HepG2 (cell line): ENCODE data around the gene ZBTB34. TPM values are rescaled to one million over a fixed set of nuclear protein-coding genes. Genes with fewer than 3 reads are reported as not detected.
A peak's percentile ranks its signal among the peaks of the same experiment; 100 is the strongest.

Experiments
- ATAC-seq: fragments of 200-7000 bp; cut with Tn5 transposase; 3 replicates; pipeline ENCODE4 v1.9.1; 2020; ENCODE audit warnings: mild to moderate bottlenecking, moderate library complexity
- BruUV-seq: library from RNA; stranded (reverse); fragments of 400-500 nt; replicated peaks from 2 replicates; lab custom pipeline; 2021; lab: Mats Ljungman, UMichigan
- CTCF ChIA-PET: fragments of 300-600 bp; formaldehyde crosslinking; extraction: SDS; loops from one replicate; lab custom pipeline; 2021; ENCODE audit warnings: low total read pairs, inconsistent platforms, low intra/inter-chr PET ratio; lab: Yijun Ruan, JAX
- POLR2A ChIA-PET: fragments of 350-600 bp; sonication (Branson Sonifier 250); formaldehyde crosslinking; loops from one replicate; lab custom pipeline; 2020; ENCODE audit warnings: antibody characterized with exemption, inconsistent platforms; lab: Yijun Ruan, JAX
- DNase-seq: peaks from one replicate; pipeline ENCODE4 v3.0.0-alpha.2; 2015; ENCODE audit warnings: low spot score
- FAIRE-seq: peaks from 3 replicates; lab custom pipeline; 2011; peaks lifted over from hg19 to GRCh38; lab: Jason Lieb, UNC
- H2AFZ ChIP-seq: one replicate; pipeline ENCODE4 v1.6.1; 2011; ENCODE audit warnings: low read length, inconsistent platforms
- H3K27ac ChIP-seq: fragments of 300-600 bp; 3 replicates; pipeline ENCODE4 v1.8.0; 2011; ENCODE audit warnings: mixed run types, mild to moderate bottlenecking, mixed read lengths, low read length, inconsistent platforms; ENCODE audit not compliant: insufficient read depth; ENCODE audit errors: extremely low read length
- H3K27me3 ChIP-seq, 2 experiments: fragments of 200-600 bp in 1 of 2; 2 replicates in 1 of 2; 3 replicates in 1 of 2; pipeline versions ENCODE4 v1.6.0 to v1.8.0; 2011; ENCODE audit warnings: low read length in 2 of 2, mild to moderate bottlenecking in 2 of 2, moderate library complexity in 2 of 2, inconsistent platforms in 1 of 2; ENCODE audit not compliant: insufficient read depth in 2 of 2, control insufficient read depth in 1 of 2
- H3K36me3 ChIP-seq, 2 experiments: fragments of 200-600 bp in 1 of 2; replicated peaks in 1 of 2; 2 replicates in 1 of 2; 3 replicates in 1 of 2; pipeline versions ENCODE4 v1.5.1 to v1.8.0; 2011; ENCODE audit warnings: low read length in 2 of 2, inconsistent platforms in 1 of 2; ENCODE audit not compliant: insufficient read depth in 2 of 2, control insufficient read depth in 1 of 2
- H3K4me1 ChIP-seq: 2 replicates; pipeline ENCODE4 v1.5.1; 2012; ENCODE audit warnings: low read length, inconsistent platforms; ENCODE audit not compliant: insufficient read depth
- H3K4me2 ChIP-seq: 2 replicates; pipeline ENCODE4 v1.6.0; 2011; ENCODE audit warnings: low read depth, low read length, inconsistent platforms
- H3K4me3 ChIP-seq, 3 experiments: fragments of 200-600 bp in 1 of 3; sonication (generic), shearing (Covaris generic) in 1 of 3; replicated peaks in 1 of 3; 2 replicates each; pipeline ENCODE4 v1.5.1; 2011 to 2016; ENCODE audit warnings: low read length in 3 of 3, inconsistent platforms in 2 of 3, low read depth in 2 of 3, mild to moderate bottlenecking in 2 of 3, control low read depth in 1 of 3, mixed read lengths in 1 of 3; ENCODE audit not compliant: insufficient read depth in 1 of 3
- H3K79me2 ChIP-seq: one replicate; pipeline ENCODE4 v1.6.1; 2011; ENCODE audit warnings: low read length, inconsistent platforms; ENCODE audit not compliant: insufficient read depth
- H3K9ac ChIP-seq: 2 replicates; pipeline ENCODE4 v1.6.0; 2011; ENCODE audit warnings: mild to moderate bottlenecking, low read depth, low read length, inconsistent platforms; ENCODE audit not compliant: insufficient read depth
- H3K9me3 ChIP-seq: 2 replicates; pipeline ENCODE4 v1.5.1; 2012; ENCODE audit warnings: mild to moderate bottlenecking, low read length
- H4K20me1 ChIP-seq: 2 replicates; pipeline ENCODE4 v1.6.0; 2011; ENCODE audit warnings: inconsistent platforms, mild to moderate bottlenecking, low read length, moderate library complexity; ENCODE audit not compliant: insufficient read depth
- BCL6 ChIP-seq: IDR thresholded peaks from 2 replicates; pipeline ENCODE4 v1.6.1; 2016; ENCODE audit warnings: missing genetic modification reagents, missing compliant biosample characterization
- CAMTA2 ChIP-seq: sonication (generic); formaldehyde crosslinking; IDR thresholded peaks from 2 replicates; pipeline ENCODE4 v1.4.0; 2020; ENCODE audit warnings: mild to moderate bottlenecking, missing genetic modification reagents, borderline replicate concordance
- CHCHD3 ChIP-seq: sonication (generic); formaldehyde crosslinking; IDR thresholded peaks from 2 replicates; pipeline ENCODE4 v1.8.0; 2022; ENCODE audit warnings: mild to moderate bottlenecking, missing genetic modification reagents, moderate library complexity
- EHMT2 ChIP-seq: fragments of 200-600 bp; sonication (generic); IDR thresholded peaks from 2 replicates; pipeline ENCODE4 v1.7.0; 2017; ENCODE audit warnings: antibody characterized with exemption, low read depth, low read length, borderline replicate concordance
- IKZF4 ChIP-seq: sonication (generic); formaldehyde crosslinking; IDR thresholded peaks from 2 replicates; pipeline ENCODE4 v1.5.1; 2020; ENCODE audit warnings: borderline replicate concordance, mild to moderate bottlenecking, low read depth, missing genetic modification reagents; ENCODE audit errors: not compliant biosample characterization
- MED13 ChIP-seq: sonication (generic); formaldehyde crosslinking; IDR thresholded peaks from 2 replicates; pipeline ENCODE4 v1.5.0; 2020; ENCODE audit warnings: missing genetic modification reagents
- NFKB2 ChIP-seq: sonication (generic); formaldehyde crosslinking; IDR thresholded peaks from 2 replicates; pipeline ENCODE4 v1.4.0; 2020; ENCODE audit warnings: missing genetic modification reagents, borderline replicate concordance
- PAX8 ChIP-seq: sonication (generic); formaldehyde crosslinking; IDR thresholded peaks from 2 replicates; pipeline ENCODE4 v1.8.0; 2022; ENCODE audit warnings: mild to moderate bottlenecking, missing genetic modification reagents, borderline replicate concordance
- PCBP1 ChIP-seq: fragments of 200-400 bp; formaldehyde crosslinking; IDR thresholded peaks from 2 replicates; pipeline ENCODE4 v1.6.1; 2017; ENCODE audit warnings: mild to moderate bottlenecking, low read depth, low read length, borderline replicate concordance
- POLR2AphosphoS2 ChIP-seq: IDR thresholded peaks from 2 replicates; pipeline ENCODE4 v1.6.1; 2011; ENCODE audit warnings: low read depth, low read length, improper control_type of control experiment
- RXRA ChIP-seq: sonication (generic); formaldehyde crosslinking; IDR thresholded peaks from 2 replicates; pipeline ENCODE4 v1.5.1; 2020; ENCODE audit warnings: missing genetic modification reagents
- TOE1 ChIP-seq: sonication (generic); formaldehyde crosslinking; IDR thresholded peaks from 2 replicates; pipeline ENCODE4 v1.4.0; 2020; ENCODE audit warnings: mild to moderate bottlenecking, missing genetic modification reagents
- YEATS4 ChIP-seq: sonication (generic); formaldehyde crosslinking; IDR thresholded peaks from 2 replicates; pipeline ENCODE4 v1.4.0; 2020; ENCODE audit warnings: missing genetic modification reagents, borderline replicate concordance
- ZNF3 ChIP-seq: IDR thresholded peaks from 2 replicates; pipeline ENCODE4 v1.7.0; 2017; ENCODE audit warnings: inconsistent platforms
- ZNF33B ChIP-seq: sonication (generic); formaldehyde crosslinking; IDR thresholded peaks from 2 replicates; pipeline ENCODE4 v1.5.1; 2020; ENCODE audit warnings: mild to moderate bottlenecking, missing genetic modification reagents
- ZNF75D ChIP-seq: sonication (generic); formaldehyde crosslinking; IDR thresholded peaks from 2 replicates; pipeline ENCODE4 v1.8.1; 2023; ENCODE audit warnings: missing genetic modification reagents, mild to moderate bottlenecking, borderline replicate concordance
- ZSCAN9 ChIP-seq: IDR thresholded peaks from 2 replicates; pipeline ENCODE4 v1.6.1; 2016; ENCODE audit warnings: borderline replicate concordance
- WGBS: methylation state at CpG from one replicate; pipeline ENCODE4 v1.1.6; 2017; ENCODE audit warnings: low lambda C conversion rate; 5-methylcytosine and 5-hydroxymethylcytosine counted together
- in situ Hi-C: cut with HindIII; loops from 2 replicates; pipeline ENCODE4 v1.10.0; 2017; ENCODE audit warnings: low pct_unique_long_range_greater_than_20kb; ENCODE audit not compliant: extremely low pct_ligation_motif_present
- intact Hi-C: fragments of 100-400 bp; cut with micrococcal nuclease; formaldehyde crosslinking; loops from one replicate; pipeline ENCODE4 v1.10.0; 2022; ENCODE audit not compliant: unreplicated experiment
- polyA plus RNA-seq, 8 experiments: library from polyadenylated mRNA; depleted of rRNA in 3 of 8; stranded (reverse) in 7 of 8; unstranded in 1 of 8; fragments of >200 nt; fragmentation: Illumina TruSeq in 4 of 8; extraction: Trizol in 4 of 8; gene quantifications; 2 replicates each; pipeline versions ENCODE4 v1.2.1 to v1.2.3, GENCODE V29; 2011 to 2016; ENCODE audit warnings: low read depth in 4 of 8, missing spikeins in 1 of 8, mixed read lengths in 1 of 8; ENCODE audit not compliant: insufficient read depth in 1 of 8
- total RNA-seq, 5 experiments: library from RNA; depleted of rRNA; stranded (reverse); fragments of >200 nt; fragmentation: Illumina TruSeq; extraction: Trizol; gene quantifications; 2 replicates each; pipeline ENCODE4 v1.2.3, GENCODE V29; 2016; ENCODE audit warnings: low read depth in 1 of 5
- TF ChIP-seq, protein P1 (sequence below): sonication (generic); formaldehyde crosslinking; IDR thresholded peaks from 2 replicates; pipeline ENCODE4 v1.5.0; 2020; ENCODE audit warnings: mild to moderate bottlenecking, missing genetic modification reagents
- TF ChIP-seq, protein P2 (sequence below): sonication (generic); formaldehyde crosslinking; IDR thresholded peaks from 2 replicates; pipeline ENCODE4 v1.4.0; 2020; ENCODE audit warnings: missing genetic modification reagents, borderline replicate concordance

The ZBTB34 gene
- total and polyA plus RNA-seq, 2 of the 13 experiments (the other 11 are each of a cell fraction or from before 2014, with no cell fraction given): 5.9 to 8.7 TPM

DNA sequence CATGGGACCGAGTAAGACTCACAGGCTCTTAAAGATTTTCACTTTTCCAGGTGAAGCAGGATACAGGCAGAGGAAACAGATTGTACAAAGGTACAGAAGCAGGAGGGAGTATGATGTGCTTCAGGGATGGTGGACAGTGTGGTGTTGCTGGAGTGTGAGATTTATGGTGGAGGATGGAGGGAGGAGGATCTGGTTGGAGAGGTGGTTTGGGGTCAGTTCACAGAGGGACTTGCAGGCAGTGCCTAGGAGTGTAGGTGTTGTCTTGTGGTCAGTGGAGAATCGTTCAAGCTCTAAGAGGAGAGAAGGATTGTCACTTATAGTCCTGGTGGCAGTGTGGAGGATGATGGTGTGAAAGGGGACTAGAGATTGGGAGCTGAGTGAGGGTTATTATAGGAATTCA, 65.9 kb downstream of the ZBTB34 start (continued):
- no peak for TF ChIP-seq ZNF33B
- TF ChIP-seq, all 625 proteins: peak for 0

DNA sequence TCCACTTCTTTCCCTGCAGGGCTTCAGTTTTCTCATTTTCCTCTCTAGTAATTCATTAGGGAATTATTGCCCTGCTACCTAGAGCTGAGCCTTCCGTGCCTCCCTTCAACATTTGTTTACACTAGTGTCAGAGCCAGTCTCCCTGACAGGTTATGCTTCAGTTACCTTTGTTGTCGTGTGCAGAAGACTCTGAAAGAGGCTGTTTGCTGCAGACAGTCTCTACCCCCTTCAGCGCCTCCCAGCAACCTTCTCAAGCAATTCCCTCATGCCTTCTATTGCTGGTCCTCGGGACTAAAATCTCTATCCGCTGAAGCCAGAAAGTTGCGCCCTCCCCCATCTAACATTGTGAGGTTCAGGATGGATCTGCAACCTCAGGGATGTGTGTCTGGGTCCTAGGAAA, 67.0 kb downstream of the ZBTB34 start:
- no peak overlapping the region for H3K27ac ChIP-seq
- TF ChIP-seq, protein P1, sequence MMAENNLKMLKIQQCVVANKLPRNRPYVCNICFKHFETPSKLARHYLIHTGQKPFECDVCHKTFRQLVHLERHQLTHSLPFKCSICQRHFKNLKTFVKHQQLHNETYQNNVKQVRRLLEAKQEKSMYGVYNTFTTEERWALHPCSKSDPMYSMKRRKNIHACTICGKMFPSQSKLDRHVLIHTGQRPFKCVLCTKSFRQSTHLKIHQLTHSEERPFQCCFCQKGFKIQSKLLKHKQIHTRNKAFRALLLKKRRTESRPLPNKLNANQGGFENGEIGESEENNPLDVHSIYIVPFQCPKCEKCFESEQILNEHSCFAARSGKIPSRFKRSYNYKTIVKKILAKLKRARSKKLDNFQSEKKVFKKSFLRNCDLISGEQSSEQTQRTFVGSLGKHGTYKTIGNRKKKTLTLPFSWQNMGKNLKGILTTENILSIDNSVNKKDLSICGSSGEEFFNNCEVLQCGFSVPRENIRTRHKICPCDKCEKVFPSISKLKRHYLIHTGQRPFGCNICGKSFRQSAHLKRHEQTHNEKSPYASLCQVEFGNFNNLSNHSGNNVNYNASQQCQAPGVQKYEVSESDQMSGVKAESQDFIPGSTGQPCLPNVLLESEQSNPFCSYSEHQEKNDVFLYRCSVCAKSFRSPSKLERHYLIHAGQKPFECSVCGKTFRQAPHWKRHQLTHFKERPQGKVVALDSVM: no peak
- TF ChIP-seq PAX8 (CRISPR knock-in tag): no peak
- TF ChIP-seq MED13: no peak
- no peak for TF ChIP-seq PCBP1
- no peak for TF ChIP-seq NFKB2
- no peak for TF ChIP-seq ZNF3 (CRISPR knock-in tag)
- no peak for TF ChIP-seq POLR2AphosphoS2
- no peak for TF ChIP-seq IKZF4 (CRISPR knock-in tag)
- TF ChIP-seq ZNF75D (CRISPR knock-in tag): no peak
- TF ChIP-seq CAMTA2 (CRISPR knock-in tag): no peak
- TF ChIP-seq RXRA (CRISPR knock-in tag): no peak
- no peak for TF ChIP-seq ZSCAN9
- TF ChIP-seq, protein P2, sequence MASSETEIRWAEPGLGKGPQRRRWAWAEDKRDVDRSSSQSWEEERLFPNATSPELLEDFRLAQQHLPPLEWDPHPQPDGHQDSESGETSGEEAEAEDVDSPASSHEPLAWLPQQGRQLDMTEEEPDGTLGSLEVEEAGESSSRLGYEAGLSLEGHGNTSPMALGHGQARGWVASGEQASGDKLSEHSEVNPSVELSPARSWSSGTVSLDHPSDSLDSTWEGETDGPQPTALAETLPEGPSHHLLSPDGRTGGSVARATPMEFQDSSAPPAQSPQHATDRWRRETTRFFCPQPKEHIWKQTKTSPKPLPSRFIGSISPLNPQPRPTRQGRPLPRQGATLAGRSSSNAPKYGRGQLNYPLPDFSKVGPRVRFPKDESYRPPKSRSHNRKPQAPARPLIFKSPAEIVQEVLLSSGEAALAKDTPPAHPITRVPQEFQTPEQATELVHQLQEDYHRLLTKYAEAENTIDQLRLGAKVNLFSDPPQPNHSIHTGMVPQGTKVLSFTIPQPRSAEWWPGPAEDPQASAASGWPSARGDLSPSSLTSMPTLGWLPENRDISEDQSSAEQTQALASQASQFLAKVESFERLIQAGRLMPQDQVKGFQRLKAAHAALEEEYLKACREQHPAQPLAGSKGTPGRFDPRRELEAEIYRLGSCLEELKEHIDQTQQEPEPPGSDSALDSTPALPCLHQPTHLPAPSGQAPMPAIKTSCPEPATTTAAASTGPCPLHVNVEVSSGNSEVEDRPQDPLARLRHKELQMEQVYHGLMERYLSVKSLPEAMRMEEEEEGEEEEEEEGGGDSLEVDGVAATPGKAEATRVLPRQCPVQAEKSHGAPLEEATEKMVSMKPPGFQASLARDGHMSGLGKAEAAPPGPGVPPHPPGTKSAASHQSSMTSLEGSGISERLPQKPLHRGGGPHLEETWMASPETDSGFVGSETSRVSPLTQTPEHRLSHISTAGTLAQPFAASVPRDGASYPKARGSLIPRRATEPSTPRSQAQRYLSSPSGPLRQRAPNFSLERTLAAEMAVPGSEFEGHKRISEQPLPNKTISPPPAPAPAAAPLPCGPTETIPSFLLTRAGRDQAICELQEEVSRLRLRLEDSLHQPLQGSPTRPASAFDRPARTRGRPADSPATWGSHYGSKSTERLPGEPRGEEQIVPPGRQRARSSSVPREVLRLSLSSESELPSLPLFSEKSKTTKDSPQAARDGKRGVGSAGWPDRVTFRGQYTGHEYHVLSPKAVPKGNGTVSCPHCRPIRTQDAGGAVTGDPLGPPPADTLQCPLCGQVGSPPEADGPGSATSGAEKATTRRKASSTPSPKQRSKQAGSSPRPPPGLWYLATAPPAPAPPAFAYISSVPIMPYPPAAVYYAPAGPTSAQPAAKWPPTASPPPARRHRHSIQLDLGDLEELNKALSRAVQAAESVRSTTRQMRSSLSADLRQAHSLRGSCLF (CRISPR knock-in tag): no peak
- no peak for TF ChIP-seq CHCHD3 (CRISPR knock-in tag)
- no peak for TF ChIP-seq EHMT2
- TF ChIP-seq YEATS4 (CRISPR knock-in tag): no peak
- no peak for TF ChIP-seq BCL6
- TF ChIP-seq TOE1 (CRISPR knock-in tag): no peak
- in situ Hi-C loops: no loop called here
- H3K9ac ChIP-seq: no peak overlapping the region
- H3K9me3 ChIP-seq: no peaks in the 10 kb centered on the region
- intact Hi-C loops: no loop called here
- no peaks in the 10 kb centered on the region for H3K27me3 ChIP-seq
- BruUV-seq: no TSS peak
- peak overlapping the region; percentile 26 for H3K4me2 ChIP-seq
- H3K4me3 ChIP-seq: no peak overlapping the region
- H4K20me1 ChIP-seq: no peaks in the 10 kb centered on the region
- DNase-seq (no peak), FAIRE-seq (no peak), ATAC-seq (peak; percentile 52; the same call in 2 of the 3 replicates)
- WGBS: 40% methylated on average over 6 of the region's 6 CpGs
- ChIA-PET CTCF (no interaction called here), POLR2A (no interaction called here)
- H3K79me2 ChIP-seq: no peaks in the 10 kb centered on the region
- peaks cover 13% of the 10 kb centered on the region for H3K4me1 ChIP-seq
- H2AFZ ChIP-seq: no peak overlapping the region
- no peaks in the 10 kb centered on the region for H3K36me3 ChIP-seq
